Astrocyte (in vitro differentiated cells and primary cell): ENCODE measurements around the gene ACTG1. TPM values are rescaled to one million over a fixed set of nuclear protein-coding genes. Genes with fewer than 3 reads are reported as not detected.
A peak's percentile ranks its signal among the peaks of the same experiment; 100 is the strongest.

ENCODE experiments used
- DNase-seq: peaks from one replicate; pipeline ENCODE4 v3.0.0-alpha.2; 2010; ENCODE audit warnings: low read depth
- FAIRE-seq: peaks from 2 replicates; lab custom pipeline; 2011; peaks lifted over from hg19 to GRCh38; lab: Jason Lieb, UNC
- H2AFZ ChIP-seq: 2 replicates; pipeline ENCODE4 v1.6.0; 2012; ENCODE audit warnings: low read depth, low read length, inconsistent platforms
- H3K27ac ChIP-seq: 2 replicates; pipeline ENCODE4 v1.5.1; 2011; ENCODE audit warnings: low read depth, low read length, inconsistent platforms
- H3K27me3 ChIP-seq: 2 replicates; pipeline ENCODE4 v1.6.0; 2011; ENCODE audit warnings: low read length, inconsistent platforms; ENCODE audit not compliant: insufficient read depth
- H3K36me3 ChIP-seq: 2 replicates; pipeline ENCODE4 v1.5.1; 2011; ENCODE audit warnings: low read length, inconsistent platforms; ENCODE audit not compliant: insufficient read depth
- H3K4me1 ChIP-seq: 2 replicates; pipeline ENCODE4 v1.5.1; 2011; ENCODE audit warnings: low read length, inconsistent platforms; ENCODE audit not compliant: insufficient read depth
- H3K4me2 ChIP-seq: 2 replicates; pipeline ENCODE4 v1.6.0; 2012; ENCODE audit warnings: low read length, inconsistent platforms
- H3K4me3 ChIP-seq: 2 replicates; pipeline ENCODE4 v1.5.1; 2011; ENCODE audit warnings: low read depth, mild to moderate bottlenecking, low read length, inconsistent platforms; ENCODE audit not compliant: insufficient read depth
- H3K79me2 ChIP-seq: 2 replicates; pipeline ENCODE4 v1.6.0; 2012; ENCODE audit warnings: mild to moderate bottlenecking, low read length, inconsistent platforms; ENCODE audit not compliant: insufficient read depth
- H3K9ac ChIP-seq: 2 replicates; pipeline ENCODE4 v1.6.0; 2012; ENCODE audit warnings: mild to moderate bottlenecking, low read length, inconsistent platforms
- H3K9me3 ChIP-seq: 2 replicates; pipeline ENCODE4 v1.5.1; 2012; ENCODE audit warnings: low read depth, mild to moderate bottlenecking, low read length, inconsistent platforms; ENCODE audit not compliant: insufficient read depth
- H4K20me1 ChIP-seq: 2 replicates; pipeline ENCODE4 v1.6.0; 2012; ENCODE audit warnings: low read length, inconsistent platforms; ENCODE audit not compliant: insufficient read depth
- H3K27ac Mint-ChIP-seq: one replicate; pipeline ENCODE4 v1.8.0; 2021; ENCODE audit warnings: mild to moderate bottlenecking, mixed read lengths; ENCODE audit not compliant: unreplicated experiment
- H3K27me3 Mint-ChIP-seq: one replicate; pipeline ENCODE4 v1.8.0; 2021; ENCODE audit warnings: low read depth, mixed read lengths; ENCODE audit not compliant: unreplicated experiment
- H3K36me3 Mint-ChIP-seq: one replicate; pipeline ENCODE4 v1.8.0; 2021; ENCODE audit warnings: low read depth, mixed read lengths; ENCODE audit not compliant: unreplicated experiment
- H3K4me1 Mint-ChIP-seq: one replicate; pipeline ENCODE4 v1.8.0; 2021; ENCODE audit warnings: low read depth, mixed read lengths; ENCODE audit not compliant: unreplicated experiment
- H3K4me3 Mint-ChIP-seq: one replicate; pipeline ENCODE4 v1.8.0; 2021; ENCODE audit warnings: mild to moderate bottlenecking, moderate library complexity, mixed read lengths; ENCODE audit not compliant: unreplicated experiment
- H3K9me3 Mint-ChIP-seq: one replicate; pipeline ENCODE4 v1.8.0; 2021; ENCODE audit warnings: mild to moderate bottlenecking, mixed read lengths; ENCODE audit not compliant: unreplicated experiment
- CTCF ChIP-seq: IDR thresholded peaks from 2 replicates; pipeline ENCODE4 v1.5.1; 2011; ENCODE audit warnings: low read depth, mild to moderate bottlenecking, inconsistent platforms, low read length, moderate library complexity; ENCODE audit not compliant: insufficient read depth
- EZH2 ChIP-seq: IDR thresholded peaks from 2 replicates; pipeline ENCODE4 v1.6.1; 2012; ENCODE audit warnings: mild to moderate bottlenecking, low read length, inconsistent platforms; ENCODE audit not compliant: insufficient read depth
- total RNA-seq: library from RNA; stranded (reverse); gene quantifications from 2 replicates; pipeline ENCODE4 v1.2.1, GENCODE V29; 2021

ACTG1 gene
- total RNA-seq, 1 donor from 2014 or later, result 7,369 TPM

DNA sequence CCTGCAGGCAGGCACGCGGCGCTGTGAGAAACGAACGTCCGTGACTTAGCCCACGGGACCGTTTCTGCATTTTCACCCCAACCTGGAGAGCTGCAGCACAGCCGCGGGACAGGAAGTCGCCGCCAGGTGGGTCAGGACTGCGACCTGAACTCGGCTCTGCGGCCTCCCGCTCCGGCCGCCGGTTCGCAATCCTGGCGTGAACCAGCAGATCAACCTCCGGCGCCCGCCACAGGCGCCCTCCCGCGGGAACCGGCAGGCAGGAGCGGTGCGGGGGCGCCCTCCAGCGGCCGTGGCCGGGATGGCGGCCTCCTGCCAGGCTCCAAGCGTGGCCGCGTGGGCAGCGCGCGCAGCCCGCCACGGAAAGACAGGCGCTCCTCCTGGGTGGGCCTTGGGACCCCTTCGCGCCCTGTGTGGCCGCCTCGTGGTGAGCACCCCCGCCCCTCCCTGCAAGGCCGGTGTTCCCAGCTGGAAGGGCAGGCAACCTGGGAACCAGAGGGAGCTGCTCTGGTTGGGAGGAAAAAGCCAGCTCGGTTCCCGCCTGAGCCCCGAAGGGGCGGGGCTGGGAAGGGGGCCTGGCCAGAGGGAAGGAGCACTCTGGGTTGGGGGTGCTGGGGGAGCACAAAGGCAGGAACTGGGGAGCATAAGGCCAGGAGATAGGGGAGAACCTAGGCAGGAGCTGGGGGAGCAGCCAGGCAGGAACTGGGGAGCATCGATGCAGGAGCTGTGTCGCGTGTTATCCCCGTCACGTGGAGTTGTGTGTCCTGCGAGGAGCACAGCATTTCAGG lies 28.2 kb downstream of the ACTG1 start:
- Histone ChIP-seq H2AFZ (peak overlapping the region; percentile 85), H3K27me3 (no peaks in the 10 kb centered on the region), H3K36me3 (no peaks in the 10 kb centered on the region), H3K27ac (no peak overlapping the region), H3K4me3 (peak overlapping the region; percentile 29), H3K9ac (peak overlapping the region; percentile 28), H3K79me2 (no peaks in the 10 kb centered on the region), H4K20me1 (no peaks in the 10 kb centered on the region), H3K4me2 (peak overlapping the region; percentile 83), H3K9me3 (no peaks in the 10 kb centered on the region), H3K4me1 (peaks cover 17% of the 10 kb centered on the region)
- Mint-ChIP-seq H3K9me3 (no peaks in the 10 kb centered on the region), H3K27ac (no peak overlapping the region), H3K36me3 (no peaks in the 10 kb centered on the region), H3K4me1 (peaks cover 5% of the 10 kb centered on the region), H3K4me3 (no peak overlapping the region), H3K27me3 (peaks cover 30% of the 10 kb centered on the region)
- DNase-seq, result peak; percentile 38
- no peak for FAIRE-seq
- TF ChIP-seq CTCF (peak; percentile 57), EZH2 (no peak)

DNA sequence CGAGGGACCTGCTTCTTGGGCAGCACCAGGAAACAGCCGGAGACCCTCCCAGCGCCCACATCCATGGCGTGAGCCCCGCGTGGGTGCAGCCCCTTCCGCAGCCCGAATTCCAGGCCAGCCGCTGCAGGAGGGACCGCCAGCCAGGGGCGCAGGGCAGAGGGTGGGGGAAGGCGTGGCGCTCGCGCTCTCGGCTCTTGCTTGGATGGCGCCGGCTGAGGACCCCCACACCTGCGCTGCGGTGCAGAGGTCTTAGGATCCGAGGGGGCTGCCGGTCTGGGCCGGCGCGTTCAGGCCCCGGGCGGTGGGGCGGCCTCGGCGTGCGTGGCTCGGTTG lies 28.8 kb downstream of the ACTG1 start:
- H3K4me1 ChIP-seq, result peaks cover 17% of the 10 kb centered on the region
- no peaks in the 10 kb centered on the region for H3K36me3 Mint-ChIP-seq
- no peak overlapping the region for H3K27ac ChIP-seq
- no peak for TF ChIP-seq EZH2
- TF ChIP-seq CTCF, result no peak
- no peaks in the 10 kb centered on the region for H3K36me3 ChIP-seq
- no peak overlapping the region for H3K9ac ChIP-seq
- peak overlapping the region; percentile 85 for H2AFZ ChIP-seq
- H3K4me3 ChIP-seq, result no peak overlapping the region
- no peaks in the 10 kb centered on the region for H3K79me2 ChIP-seq
- DNase-seq, result no peak
- no peaks in the 10 kb centered on the region for H4K20me1 ChIP-seq
- no peak overlapping the region for H3K4me3 Mint-ChIP-seq
- no peaks in the 10 kb centered on the region for H3K9me3 ChIP-seq
- H3K27me3 Mint-ChIP-seq, result peaks cover 30% of the 10 kb centered on the region
- no peaks in the 10 kb centered on the region for H3K27me3 ChIP-seq
- no peaks in the 10 kb centered on the region for H3K9me3 Mint-ChIP-seq
- H3K4me2 ChIP-seq, result peak overlapping the region; percentile 83
- FAIRE-seq, result no peak
- no peak overlapping the region for H3K27ac Mint-ChIP-seq
- H3K4me1 Mint-ChIP-seq, result peaks cover 4% of the 10 kb centered on the region
